Stimulated activated naive CD8-positive, alpha-beta T cell treated with anti-CD3 and anti-CD28 coated beads, Interleukin-15, Interleukin-2, amounts not matched to agents 100 U/mL and 50 U/mL, for 24 hours (primary cell): ENCODE data around the gene BAIAP2L2.

ENCODE experiments used
- ATAC-seq: fragments of 150-1000 bp; cut with Tn5 transposase; one replicate; pipeline ENCODE4 v1.10.0; 2021
- DNase-seq: peaks from one replicate; pipeline ENCODE4 v3.0.0; 2021

The BAIAP2L2 gene

GRCh38 chr22:38068641-38069371 lies 41.7 kb downstream of the BAIAP2L2 start:
- DNase-seq: no peak
- no peak for ATAC-seq

GRCh38 chr22:38067761-38068360 lies 42.6 kb downstream of the BAIAP2L2 start:
- ATAC-seq (no peak), DNase-seq (no peak)

GRCh38 chr22:38067028-38067415 lies 43.5 kb downstream of the BAIAP2L2 start:
- ATAC-seq (no peak), DNase-seq (no peak)

GRCh38 chr22:38066381-38067027 lies 44.0 kb downstream of the BAIAP2L2 start:
- DNase-seq: no peak
- ATAC-seq: no peak

GRCh38 chr22:38065539-38065938 lies 44.9 kb downstream of the BAIAP2L2 start:
- DNase-seq (no peak), ATAC-seq (no peak)

- no peak for DNase-seq
- no peak for ATAC-seq
Observed at GRCh38 chr22:38062791-38063190, 47.7 kb downstream of the BAIAP2L2 start.

- peak; percentile 87 for DNase-seq
- peak; percentile 79 for ATAC-seq
Observed at GRCh38 chr22:38056969-38057891, 53.3 kb downstream of the BAIAP2L2 start, which contains the start of gene PICK1. Gene PICK1 (plus strand): TSS chr22:38057404. CDS start chr22:38057810, 406 bp downstream.

- peak; percentile 81 for DNase-seq
- peak; percentile 85 for ATAC-seq
Observed at GRCh38 chr22:38051900-38052862, 58.3 kb downstream of the BAIAP2L2 start.

GRCh38 chr22:38051261-38051660 lies 59.2 kb downstream of the BAIAP2L2 start:
- DNase-seq (no peak), ATAC-seq (no peak)

- ATAC-seq (no peak), DNase-seq (no peak)
Observed at GRCh38 chr22:38050720-38051119, 59.8 kb downstream of the BAIAP2L2 start.

- ATAC-seq: no peak
- no peak for DNase-seq
Observed at GRCh38 chr22:38049812-38050619, 60.5 kb downstream of the BAIAP2L2 start.

- ATAC-seq: no peak
- DNase-seq: no peak
Observed at GRCh38 chr22:38046070-38046748, 64.3 kb downstream of the BAIAP2L2 start.

GRCh38 chr22:38043151-38044039 lies 67.1 kb downstream of the BAIAP2L2 start:
- DNase-seq: no peak
- no peak for ATAC-seq

GRCh38 chr22:38042488-38042790 lies 68.0 kb downstream of the BAIAP2L2 start:
- ATAC-seq (no peak), DNase-seq (no peak)

- no peak for ATAC-seq
- no peak for DNase-seq
Observed at GRCh38 chr22:38041760-38042487, 68.6 kb downstream of the BAIAP2L2 start.

- DNase-seq (no peak), ATAC-seq (no peak)
Observed at GRCh38 chr22:38040953-38041759, 69.3 kb downstream of the BAIAP2L2 start.
